Erythroblast (primary cell): ENCODE results near the gene IGIP.

ENCODE experiments used
- GATA1 ChIP-seq: IDR thresholded peaks from 2 replicates; pipeline ENCODE4 v1.6.1; 2011; ENCODE audit warnings: low read depth, mild to moderate bottlenecking, control low read depth, low read length, moderate library complexity
- POLR2A ChIP-seq: IDR thresholded peaks from 2 replicates; pipeline ENCODE4 v1.6.1; 2011; ENCODE audit warnings: mild to moderate bottlenecking, low read length

- TF ChIP-seq POLR2A (no peak), GATA1 (no peak)
Measured at GRCh38 chr5:140165101-140165922, 39.6 kb downstream of the IGIP start.
